ENCODE results near the gene ANAPC13. TPM values are rescaled to one million over a fixed set of nuclear protein-coding genes. Genes with fewer than 3 reads are reported as not detected.
A peak's percentile ranks its signal among the peaks of the same experiment; 100 is the strongest.

The ANAPC13 gene
- total RNA-seq, 1 experiment from 2014 or later, result 57.0 TPM

DNA sequence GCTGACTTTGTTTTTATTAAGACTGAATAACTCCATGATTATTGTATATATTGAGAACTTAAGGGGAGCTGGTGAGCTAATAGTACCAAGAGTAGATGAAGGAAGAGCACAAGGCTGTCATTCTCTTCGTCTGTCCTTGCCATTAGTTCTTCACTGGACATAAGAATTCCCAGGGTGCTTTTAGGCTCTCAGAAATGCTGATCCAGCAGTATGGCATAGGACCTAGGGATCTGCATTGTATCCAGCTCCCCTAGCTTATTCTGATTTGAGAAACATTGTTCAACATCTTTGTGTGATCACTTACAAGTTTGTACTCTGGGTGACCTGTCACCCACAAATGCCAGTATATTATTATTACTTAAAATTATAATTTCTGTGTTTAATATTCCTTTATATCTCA is 47.7 kb upstream of the ANAPC13 start:
- Mint-ChIP-seq H3K27me3 (ENCODE audit: insufficient read depth, unreplicated experiment) (no peaks in the 10 kb centered on the region), H3K4me1 (ENCODE audit: low read depth, unreplicated experiment) (no peaks in the 10 kb centered on the region), H3K36me3 (ENCODE audit: insufficient read depth, unreplicated experiment) (no peaks in the 10 kb centered on the region), H3K9me3 (ENCODE audit: unreplicated experiment) (no peaks in the 10 kb centered on the region), H3K27ac (ENCODE audit: unreplicated experiment) (no peak overlapping the region), H3K4me3 (ENCODE audit: unreplicated experiment) (no peak overlapping the region)
- DNase-seq, result no peak
- TF ChIP-seq, protein P1, sequence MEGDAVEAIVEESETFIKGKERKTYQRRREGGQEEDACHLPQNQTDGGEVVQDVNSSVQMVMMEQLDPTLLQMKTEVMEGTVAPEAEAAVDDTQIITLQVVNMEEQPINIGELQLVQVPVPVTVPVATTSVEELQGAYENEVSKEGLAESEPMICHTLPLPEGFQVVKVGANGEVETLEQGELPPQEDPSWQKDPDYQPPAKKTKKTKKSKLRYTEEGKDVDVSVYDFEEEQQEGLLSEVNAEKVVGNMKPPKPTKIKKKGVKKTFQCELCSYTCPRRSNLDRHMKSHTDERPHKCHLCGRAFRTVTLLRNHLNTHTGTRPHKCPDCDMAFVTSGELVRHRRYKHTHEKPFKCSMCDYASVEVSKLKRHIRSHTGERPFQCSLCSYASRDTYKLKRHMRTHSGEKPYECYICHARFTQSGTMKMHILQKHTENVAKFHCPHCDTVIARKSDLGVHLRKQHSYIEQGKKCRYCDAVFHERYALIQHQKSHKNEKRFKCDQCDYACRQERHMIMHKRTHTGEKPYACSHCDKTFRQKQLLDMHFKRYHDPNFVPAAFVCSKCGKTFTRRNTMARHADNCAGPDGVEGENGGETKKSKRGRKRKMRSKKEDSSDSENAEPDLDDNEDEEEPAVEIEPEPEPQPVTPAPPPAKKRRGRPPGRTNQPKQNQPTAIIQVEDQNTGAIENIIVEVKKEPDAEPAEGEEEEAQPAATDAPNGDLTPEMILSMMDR (IDR thresholded peaks at IDR 0.05; ENCODE audit: insufficient read depth in 1 of 2, low read depth in 1 of 2, low read length in 1 of 2, severe bottlenecking in 1 of 2, unreplicated experiment in 1 of 2), result no peak
- ChIA-PET POLR2A (no interaction called here), CTCF (no interaction called here)
- Histone ChIP-seq H3K9me3 (no peaks in the 10 kb centered on the region), H3K27me3 (replicated peaks; ENCODE audit: control insufficient read depth, insufficient read depth, low read length) (no peaks in the 10 kb centered on the region), H3K4me1 (no peaks in the 10 kb centered on the region), H3K4me3 (ENCODE audit: low read depth, low read length) (no peak overlapping the region), H3K36me3 (ENCODE audit: control insufficient read depth, insufficient read depth, low read length) (no peaks in the 10 kb centered on the region)
- no TSS peak for BruUV-seq (replicated peaks)
- intact Hi-C loops (cut with micrococcal nuclease; ENCODE audit: unreplicated experiment), result no loop called here

DNA sequence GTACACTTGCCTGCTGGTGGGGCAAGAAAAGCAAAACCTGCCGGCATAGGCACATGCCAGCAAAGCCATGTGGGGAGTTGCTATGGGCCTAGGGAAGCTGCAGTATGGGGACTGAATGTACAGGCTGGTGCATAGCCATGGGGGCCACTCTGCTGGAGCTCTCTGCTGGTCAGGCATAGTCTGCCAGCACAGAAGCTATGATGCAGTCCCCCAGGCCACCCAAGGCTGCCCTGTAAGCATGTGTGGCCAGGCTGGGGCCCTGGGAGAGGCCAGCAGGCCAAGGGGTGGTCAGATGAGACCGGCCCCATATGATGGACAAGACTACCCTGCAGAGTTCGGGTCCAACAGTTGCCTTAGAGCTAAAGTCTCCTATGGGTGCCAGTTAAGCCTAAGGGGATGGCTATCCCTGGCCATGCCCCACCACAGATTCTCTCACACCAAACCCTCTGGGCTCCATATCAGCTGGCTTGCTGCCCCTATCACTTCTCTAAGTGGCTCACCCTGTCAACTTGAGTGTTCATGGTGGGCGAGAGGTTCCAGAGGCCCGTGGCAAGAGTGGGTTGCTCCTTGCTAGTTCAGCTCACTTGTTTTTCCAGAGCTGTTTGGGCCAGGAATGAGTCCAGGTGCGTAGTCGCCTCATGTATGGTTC is 41.9 kb upstream of the ANAPC13 start:
- H3K27ac Mint-ChIP-seq (ENCODE audit: unreplicated experiment), result no peak overlapping the region
- H3K36me3 Mint-ChIP-seq (ENCODE audit: insufficient read depth, unreplicated experiment), result peaks cover 12% of the 10 kb centered on the region

DNA sequence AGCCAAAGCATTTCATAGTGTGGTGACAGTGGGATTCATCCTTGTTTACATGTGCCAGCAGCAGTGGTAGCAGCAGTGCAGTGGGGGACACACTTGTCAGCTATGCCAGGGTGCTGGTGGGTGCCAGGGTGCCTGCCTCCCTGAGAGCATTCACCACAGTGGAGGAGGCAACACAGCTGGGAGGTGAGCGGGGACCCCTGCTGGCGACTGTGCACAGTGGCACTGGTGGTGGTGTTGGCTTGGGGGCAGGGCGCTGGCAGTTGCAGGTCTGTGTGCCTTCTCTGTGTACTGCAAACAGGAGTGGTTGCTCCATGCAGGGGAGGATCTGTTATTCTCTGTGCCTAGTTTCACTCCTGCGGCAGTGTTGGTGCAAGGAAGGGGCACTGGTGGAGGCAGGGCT is 41.3 kb upstream of the ANAPC13 start:
- H3K9me3 Mint-ChIP-seq (ENCODE audit: unreplicated experiment), result peaks cover 42% of the 10 kb centered on the region
- no peaks in the 10 kb centered on the region for H3K4me1 Mint-ChIP-seq (ENCODE audit: low read depth, unreplicated experiment)
- no peak overlapping the region for H3K4me3 Mint-ChIP-seq (ENCODE audit: unreplicated experiment)
- Histone ChIP-seq H3K9me3 (peaks cover 15% of the 10 kb centered on the region; the same call in 1 of the 2 replicates), H3K4me1 (no peaks in the 10 kb centered on the region), H3K4me3 (ENCODE audit: low read depth, low read length) (no peak overlapping the region), H3K27me3 (replicated peaks; ENCODE audit: control insufficient read depth, insufficient read depth, low read length) (no peaks in the 10 kb centered on the region), H3K36me3 (ENCODE audit: control insufficient read depth, insufficient read depth, low read length) (no peaks in the 10 kb centered on the region; the same call in 1 of the 2 replicates)
- intact Hi-C loops (cut with micrococcal nuclease; ENCODE audit: unreplicated experiment), result no loop called here
- no TSS peak for BruUV-seq (replicated peaks)
- no peaks in the 10 kb centered on the region for H3K27me3 Mint-ChIP-seq (ENCODE audit: insufficient read depth, unreplicated experiment)
- ChIA-PET POLR2A (no interaction called here), CTCF (no interaction called here)
- peaks cover 12% of the 10 kb centered on the region for H3K36me3 Mint-ChIP-seq (ENCODE audit: insufficient read depth, unreplicated experiment)
- TF ChIP-seq, protein P1 (IDR thresholded peaks at IDR 0.05; ENCODE audit: insufficient read depth in 1 of 2, low read depth in 1 of 2, low read length in 1 of 2, severe bottlenecking in 1 of 2, unreplicated experiment in 1 of 2), result peak; percentile 28 to 43
- no peak overlapping the region for H3K27ac Mint-ChIP-seq (ENCODE audit: unreplicated experiment)
- DNase-seq, result peak in 1 of 2 experiments; percentile 26

More for the DNA sequence above, 41.9 kb upstream of the ANAPC13 start:
- intact Hi-C loops (cut with micrococcal nuclease; ENCODE audit: unreplicated experiment), result no loop called here
- Histone ChIP-seq H3K27me3 (replicated peaks; ENCODE audit: control insufficient read depth, insufficient read depth, low read length) (no peaks in the 10 kb centered on the region), H3K9me3 (peaks cover 14% of the 10 kb centered on the region; the same call in 1 of the 2 replicates), H3K36me3 (ENCODE audit: control insufficient read depth, insufficient read depth, low read length) (no peaks in the 10 kb centered on the region; the same call in 1 of the 2 replicates), H3K4me3 (ENCODE audit: low read depth, low read length) (no peak overlapping the region), H3K4me1 (no peaks in the 10 kb centered on the region)
- no TSS peak for BruUV-seq (replicated peaks)
- Mint-ChIP-seq H3K27me3 (ENCODE audit: insufficient read depth, unreplicated experiment) (no peaks in the 10 kb centered on the region), H3K4me1 (ENCODE audit: low read depth, unreplicated experiment) (no peaks in the 10 kb centered on the region), H3K4me3 (ENCODE audit: unreplicated experiment) (no peak overlapping the region), H3K9me3 (ENCODE audit: unreplicated experiment) (peaks cover 35% of the 10 kb centered on the region)
- no peak for DNase-seq
- ChIA-PET CTCF (no interaction called here), POLR2A (no interaction called here)
- TF ChIP-seq, protein P1 (IDR thresholded peaks at IDR 0.05; ENCODE audit: insufficient read depth in 1 of 2, low read depth in 1 of 2, low read length in 1 of 2, severe bottlenecking in 1 of 2, unreplicated experiment in 1 of 2), result no peak

Data from Caco-2 (cell line).